Loucy (cell line): ENCODE measurements around the gene TPM2.
"Not testable (repeated sequence)": the region's sequence is repeated elsewhere in the genome, so short reads cannot be mapped to it uniquely, and the experiment has no call there.

ENCODE experiments used
- H2AFZ ChIP-seq: fragments of 200-600 bp; sonication (generic); 2 replicates; pipeline ENCODE4 v1.6.0; 2016; ENCODE audit warnings: antibody characterized with exemption, mild to moderate bottlenecking, low read length, moderate library complexity
- H3F3A ChIP-seq: fragments of 200-600 bp; 2 replicates; pipeline ENCODE4 v1.6.0; 2016; ENCODE audit warnings: antibody characterized with exemption, low read depth, mild to moderate bottlenecking
- H3K27me3 ChIP-seq: fragments of 200-600 bp; sonication (generic); 2 replicates; pipeline ENCODE4 v1.6.1; 2014; ENCODE audit warnings: low read length, mild to moderate bottlenecking; ENCODE audit not compliant: insufficient read depth, poor library complexity, severe bottlenecking
- H3K36me3 ChIP-seq: fragments of 200-600 bp; sonication (generic); 2 replicates; pipeline ENCODE4 v1.6.1; 2016; ENCODE audit warnings: low read length; ENCODE audit not compliant: insufficient read depth
- H3K4me1 ChIP-seq: fragments of 200-600 bp; sonication (generic); 2 replicates; pipeline ENCODE4 v1.5.1; 2014; ENCODE audit warnings: low read length, mild to moderate bottlenecking; ENCODE audit not compliant: insufficient read depth, poor library complexity, severe bottlenecking
- H3K4me2 ChIP-seq: fragments of 200-600 bp; sonication (generic); 2 replicates; pipeline ENCODE4 v1.6.0; 2014; ENCODE audit warnings: antibody characterized with exemption, low read length, low read depth, mild to moderate bottlenecking; ENCODE audit not compliant: poor library complexity, severe bottlenecking
- H3K4me3 ChIP-seq: fragments of 200-600 bp; sonication (generic); 2 replicates; pipeline ENCODE4 v1.5.1; 2014; ENCODE audit warnings: low read length, mild to moderate bottlenecking, mixed read lengths; ENCODE audit not compliant: poor library complexity, severe bottlenecking
- H3K79me2 ChIP-seq: fragments of 200-600 bp; sonication (generic); 2 replicates; pipeline ENCODE4 v1.6.1; 2014; ENCODE audit warnings: low read length; ENCODE audit not compliant: insufficient read depth
- H3K9ac ChIP-seq: fragments of 200-600 bp; sonication (generic); 2 replicates; pipeline ENCODE4 v1.6.0; 2014; ENCODE audit warnings: mild to moderate bottlenecking, low read depth, low read length, moderate library complexity; ENCODE audit not compliant: poor library complexity, severe bottlenecking
- H3K9me2 ChIP-seq: fragments of 200-600 bp; sonication (generic); replicated peaks from 2 replicates; pipeline ENCODE4 v1.6.1; 2016; ENCODE audit warnings: low read depth, low read length, mixed read lengths
- H3K9me3 ChIP-seq: fragments of 200-600 bp; sonication (generic); 2 replicates; pipeline ENCODE4 v1.6.1; 2014; ENCODE audit warnings: mild to moderate bottlenecking, antibody characterized with exemption, low read length, low read depth; ENCODE audit not compliant: insufficient read depth
- H4K20me1 ChIP-seq: fragments of 200-600 bp; sonication (generic); 2 replicates; pipeline ENCODE4 v1.6.0; 2014; ENCODE audit warnings: antibody characterized with exemption, low read length, mild to moderate bottlenecking; ENCODE audit not compliant: insufficient read depth, poor library complexity, severe bottlenecking
- CTCF ChIP-seq: fragments of 200-600 bp; sonication (generic); conservative IDR thresholded peaks from 2 replicates; pipeline ENCODE4 v1.5.1; 2014; ENCODE audit warnings: mild to moderate bottlenecking, antibody characterized with exemption, low read length
- EZH2phosphoT487 ChIP-seq: fragments of 200-600 bp; IDR thresholded peaks from 2 replicates; pipeline ENCODE4 v1.6.1; 2018; ENCODE audit warnings: antibody characterized with exemption, mild to moderate bottlenecking, moderate library complexity, borderline replicate concordance

The TPM2 gene

GRCh38 chr9:35646153-35646532 lies 43.6 kb downstream of the TPM2 start:
- Histone ChIP-seq H3K4me3 (peak overlapping the region; percentile 80), H3K27me3 (no peaks in the 10 kb centered on the region), H3F3A (peaks cover 8% of the 10 kb centered on the region; the same call in 1 of the 2 replicates), H4K20me1 (peaks cover 6% of the 10 kb centered on the region), H3K36me3 (no peaks in the 10 kb centered on the region), H2AFZ (peak overlapping the region; percentile 70), H3K79me2 (peaks cover 55% of the 10 kb centered on the region), H3K9me3 (no peaks in the 10 kb centered on the region), H3K9ac (peak overlapping the region; percentile 85), H3K4me1 (peaks cover 36% of the 10 kb centered on the region), H3K4me2 (peak overlapping the region; percentile 98), H3K9me2 (no peaks in the 10 kb centered on the region)
- TF ChIP-seq CTCF, result no peak
- no peak for TF ChIP-seq EZH2phosphoT487

GRCh38 chr9:35645736-35646135 lies 44.0 kb downstream of the TPM2 start:
- not testable (repeated sequence) for H3F3A ChIP-seq, H3K36me3 ChIP-seq, H3K9me3 ChIP-seq, H3K9me2 ChIP-seq, H4K20me1 ChIP-seq, H3K27me3 ChIP-seq
- H3K4me2 ChIP-seq, result peak overlapping the region; percentile 98
- peak overlapping the region; percentile 80 for H3K4me3 ChIP-seq
- H2AFZ ChIP-seq, result peak overlapping the region; percentile 70; the same call in 1 of the 2 replicates
- peaks cover 31% of the 10 kb centered on the region for H3K4me1 ChIP-seq
- peaks cover 51% of the 10 kb centered on the region for H3K79me2 ChIP-seq
- H3K9ac ChIP-seq, result peak overlapping the region; percentile 85

- no peak overlapping the region for H3K4me2 ChIP-seq
- H3K36me3 ChIP-seq, result no peaks in the 10 kb centered on the region
- TF ChIP-seq CTCF, result no peak
- TF ChIP-seq EZH2phosphoT487, result no peak
- peaks cover 4% of the 10 kb centered on the region; the same call in 1 of the 2 replicates for H3F3A ChIP-seq
- H3K27me3 ChIP-seq, result no peaks in the 10 kb centered on the region
- H3K9me3 ChIP-seq, result no peaks in the 10 kb centered on the region
- H4K20me1 ChIP-seq, result peaks cover 5% of the 10 kb centered on the region
- H3K79me2 ChIP-seq, result peaks cover 24% of the 10 kb centered on the region; the same call in 1 of the 2 replicates
- no peak overlapping the region for H3K4me3 ChIP-seq
- H3K9me2 ChIP-seq, result no peaks in the 10 kb centered on the region
- H3K9ac ChIP-seq, result no peak overlapping the region
- H2AFZ ChIP-seq, result no peak overlapping the region
- H3K4me1 ChIP-seq, result peaks cover 31% of the 10 kb centered on the region
These were observed 46.7 kb downstream of the TPM2 start for GRCh38 chr9:35643046-35643445.

GRCh38 chr9:35641478-35641877 lies 48.2 kb downstream of the TPM2 start:
- not testable (repeated sequence) for H3K4me3 ChIP-seq, H3K9me3 ChIP-seq
- H3K4me1 ChIP-seq, result peaks cover 25% of the 10 kb centered on the region

GRCh38 chr9:35640431-35640830 lies 49.3 kb downstream of the TPM2 start:
- H4K20me1 ChIP-seq, H2AFZ ChIP-seq, H3K9me2 ChIP-seq, H3K4me3 ChIP-seq, H3K9ac ChIP-seq, H3K36me3 ChIP-seq, H3F3A ChIP-seq, H3K4me2 ChIP-seq, H3K27me3 ChIP-seq, H3K9me3 ChIP-seq: not testable (repeated sequence)
- Histone ChIP-seq H3K4me1 (peaks cover 30% of the 10 kb centered on the region), H3K79me2 (peaks cover 12% of the 10 kb centered on the region; the same call in 1 of the 2 replicates)

More at GRCh38 chr9:35641478-35641877, 48.2 kb downstream of the TPM2 start:
- not testable (repeated sequence) for H3K4me2 ChIP-seq, H3K9ac ChIP-seq, H2AFZ ChIP-seq, H3K36me3 ChIP-seq, H3K27me3 ChIP-seq, H3F3A ChIP-seq, H3K9me2 ChIP-seq, H4K20me1 ChIP-seq
- peaks cover 16% of the 10 kb centered on the region; the same call in 1 of the 2 replicates for H3K79me2 ChIP-seq
